Ishikawa (cell line): ENCODE measurements around the gene HDDC2.

Experiments
- CEBPB ChIP-seq: IDR thresholded peaks from 2 replicates; pipeline ENCODE4 v1.6.1; 2012
- CREB1 ChIP-seq: IDR thresholded peaks from 2 replicates; pipeline ENCODE4 v1.6.1; 2012; ENCODE audit warnings: low read depth
- EGR1 ChIP-seq: IDR thresholded peaks from 2 replicates; pipeline ENCODE4 v1.6.1; 2012
- EP300 ChIP-seq: IDR thresholded peaks from 2 replicates; pipeline ENCODE4 v1.6.1; 2012; ENCODE audit warnings: borderline replicate concordance
- NFIC ChIP-seq: IDR thresholded peaks from 2 replicates; pipeline ENCODE4 v1.6.1; 2012
- RAD21 ChIP-seq: IDR thresholded peaks from 2 replicates; pipeline ENCODE4 v1.6.1; 2012; ENCODE audit warnings: low read depth
- TAF1 ChIP-seq: IDR thresholded peaks from 2 replicates; pipeline ENCODE4 v1.6.1; 2012; ENCODE audit warnings: low read depth, mild to moderate bottlenecking
- TEAD4 ChIP-seq: IDR thresholded peaks from 2 replicates; pipeline ENCODE4 v1.6.1; 2012
- USF1 ChIP-seq: IDR thresholded peaks from 2 replicates; pipeline ENCODE4 v1.6.1; 2012
- YY1 ChIP-seq: IDR thresholded peaks from 2 replicates; pipeline ENCODE4 v1.6.1; 2012; ENCODE audit warnings: low read depth
- ZBTB7A ChIP-seq: IDR thresholded peaks from 2 replicates; pipeline ENCODE4 v1.6.1; 2012; ENCODE audit warnings: low read depth
- TF ChIP-seq, protein P1 (sequence below): IDR thresholded peaks from 2 replicates; pipeline ENCODE4 v1.6.1; 2012
- TF ChIP-seq, protein P2 (sequence below): IDR thresholded peaks from 2 replicates; pipeline ENCODE4 v1.6.1; 2012; ENCODE audit warnings: low read depth, mild to moderate bottlenecking

Gene HDDC2

DNA sequence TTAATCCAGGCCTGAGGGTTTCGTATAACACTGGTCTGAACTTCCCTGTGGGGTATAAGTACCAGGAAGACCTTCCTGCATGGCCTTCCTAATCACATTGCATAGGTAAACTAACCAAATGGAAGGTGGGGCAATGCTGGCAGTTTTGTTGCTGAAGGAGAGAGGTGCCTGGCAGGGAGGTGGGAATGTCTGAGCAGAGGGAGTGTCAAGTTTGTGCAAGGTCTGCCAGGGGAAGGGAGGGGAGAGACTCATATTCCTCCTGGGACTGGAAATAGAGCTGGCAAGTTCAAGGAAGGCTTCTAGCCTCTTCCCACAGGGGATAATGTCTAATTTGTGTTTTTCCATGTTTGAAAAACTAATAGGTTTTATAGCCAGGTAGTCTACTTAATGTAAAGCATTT, 70.6 kb downstream of the HDDC2 start:
- TF ChIP-seq TEAD4 (no peak), ZBTB7A (no peak), YY1 (no peak), EGR1 (no peak), NFIC (no peak), TAF1 (no peak)
- TF ChIP-seq, protein P1, sequence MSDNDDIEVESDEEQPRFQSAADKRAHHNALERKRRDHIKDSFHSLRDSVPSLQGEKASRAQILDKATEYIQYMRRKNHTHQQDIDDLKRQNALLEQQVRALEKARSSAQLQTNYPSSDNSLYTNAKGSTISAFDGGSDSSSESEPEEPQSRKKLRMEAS, result no peak

DNA sequence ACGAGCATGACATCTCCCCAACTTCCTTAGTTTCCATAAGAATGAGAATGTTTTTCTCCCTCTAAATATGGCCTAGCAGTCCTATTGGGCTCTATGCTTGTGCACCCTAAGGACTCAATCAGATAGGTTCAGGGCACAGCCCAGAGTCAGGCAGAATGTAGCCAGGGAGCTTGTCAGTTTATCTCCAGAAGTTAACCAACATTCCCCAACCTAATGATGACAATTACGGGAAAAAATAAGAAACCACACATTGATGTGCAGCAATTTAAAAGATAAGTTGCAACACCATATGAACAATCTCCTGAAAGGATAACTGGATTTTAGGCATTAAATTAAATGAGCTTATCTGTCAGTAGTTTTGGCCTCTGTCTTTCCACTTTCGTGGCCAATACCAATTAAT, 71.1 kb downstream of the HDDC2 start:
- TF ChIP-seq NFIC (no peak), USF1 (no peak), RAD21 (no peak), YY1 (no peak), EGR1 (no peak), ZBTB7A (no peak), CREB1 (no peak), EP300 (no peak)

- TF ChIP-seq, protein P2, sequence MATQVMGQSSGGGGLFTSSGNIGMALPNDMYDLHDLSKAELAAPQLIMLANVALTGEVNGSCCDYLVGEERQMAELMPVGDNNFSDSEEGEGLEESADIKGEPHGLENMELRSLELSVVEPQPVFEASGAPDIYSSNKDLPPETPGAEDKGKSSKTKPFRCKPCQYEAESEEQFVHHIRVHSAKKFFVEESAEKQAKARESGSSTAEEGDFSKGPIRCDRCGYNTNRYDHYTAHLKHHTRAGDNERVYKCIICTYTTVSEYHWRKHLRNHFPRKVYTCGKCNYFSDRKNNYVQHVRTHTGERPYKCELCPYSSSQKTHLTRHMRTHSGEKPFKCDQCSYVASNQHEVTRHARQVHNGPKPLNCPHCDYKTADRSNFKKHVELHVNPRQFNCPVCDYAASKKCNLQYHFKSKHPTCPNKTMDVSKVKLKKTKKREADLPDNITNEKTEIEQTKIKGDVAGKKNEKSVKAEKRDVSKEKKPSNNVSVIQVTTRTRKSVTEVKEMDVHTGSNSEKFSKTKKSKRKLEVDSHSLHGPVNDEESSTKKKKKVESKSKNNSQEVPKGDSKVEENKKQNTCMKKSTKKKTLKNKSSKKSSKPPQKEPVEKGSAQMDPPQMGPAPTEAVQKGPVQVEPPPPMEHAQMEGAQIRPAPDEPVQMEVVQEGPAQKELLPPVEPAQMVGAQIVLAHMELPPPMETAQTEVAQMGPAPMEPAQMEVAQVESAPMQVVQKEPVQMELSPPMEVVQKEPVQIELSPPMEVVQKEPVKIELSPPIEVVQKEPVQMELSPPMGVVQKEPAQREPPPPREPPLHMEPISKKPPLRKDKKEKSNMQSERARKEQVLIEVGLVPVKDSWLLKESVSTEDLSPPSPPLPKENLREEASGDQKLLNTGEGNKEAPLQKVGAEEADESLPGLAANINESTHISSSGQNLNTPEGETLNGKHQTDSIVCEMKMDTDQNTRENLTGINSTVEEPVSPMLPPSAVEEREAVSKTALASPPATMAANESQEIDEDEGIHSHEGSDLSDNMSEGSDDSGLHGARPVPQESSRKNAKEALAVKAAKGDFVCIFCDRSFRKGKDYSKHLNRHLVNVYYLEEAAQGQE, result no peak
- TF ChIP-seq CREB1 (no peak), TAF1 (no peak), TEAD4 (no peak), NFIC (no peak), EGR1 (no peak), RAD21 (no peak), CEBPB (no peak)
Observed at GRCh38 chr6:125228981-125229479, 72.7 kb downstream of the HDDC2 start.

DNA sequence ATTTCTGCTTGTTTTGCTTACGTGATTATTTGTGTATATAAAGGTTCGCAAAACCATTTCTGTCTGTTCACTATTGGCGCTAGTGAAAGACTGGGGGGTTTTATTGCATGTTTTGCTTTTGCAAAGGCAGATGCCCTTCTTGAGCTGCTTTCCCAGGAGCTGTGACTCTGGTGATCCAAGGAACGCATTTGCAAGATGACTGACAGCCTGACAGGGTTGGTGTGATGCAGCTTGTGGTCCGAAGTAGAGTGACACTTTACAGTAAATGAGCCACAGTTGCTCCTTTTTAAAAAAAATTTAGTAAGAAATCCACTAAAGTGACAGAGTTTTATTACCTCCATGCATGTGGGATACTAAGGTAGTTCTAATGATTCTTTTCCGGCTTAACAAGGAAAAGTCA, 74.5 kb downstream of the HDDC2 start:
- no peak for TF ChIP-seq TAF1
